Skeletal muscle cell (primary cell): Measurements from ENCODE around the gene ACTN1.
A peak's percentile ranks its signal among the peaks of the same experiment; 100 is the strongest.

Experiments used
- DNase-seq: peaks from one replicate; pipeline ENCODE4 v3.0.0-alpha.2; 2010; ENCODE audit warnings: low read depth
- H3K4me3 ChIP-seq: 2 replicates; pipeline ENCODE4 v1.5.1; 2011; ENCODE audit warnings: low read depth, mild to moderate bottlenecking, control low read depth, low read length, moderate library complexity

Gene ACTN1

DNA sequence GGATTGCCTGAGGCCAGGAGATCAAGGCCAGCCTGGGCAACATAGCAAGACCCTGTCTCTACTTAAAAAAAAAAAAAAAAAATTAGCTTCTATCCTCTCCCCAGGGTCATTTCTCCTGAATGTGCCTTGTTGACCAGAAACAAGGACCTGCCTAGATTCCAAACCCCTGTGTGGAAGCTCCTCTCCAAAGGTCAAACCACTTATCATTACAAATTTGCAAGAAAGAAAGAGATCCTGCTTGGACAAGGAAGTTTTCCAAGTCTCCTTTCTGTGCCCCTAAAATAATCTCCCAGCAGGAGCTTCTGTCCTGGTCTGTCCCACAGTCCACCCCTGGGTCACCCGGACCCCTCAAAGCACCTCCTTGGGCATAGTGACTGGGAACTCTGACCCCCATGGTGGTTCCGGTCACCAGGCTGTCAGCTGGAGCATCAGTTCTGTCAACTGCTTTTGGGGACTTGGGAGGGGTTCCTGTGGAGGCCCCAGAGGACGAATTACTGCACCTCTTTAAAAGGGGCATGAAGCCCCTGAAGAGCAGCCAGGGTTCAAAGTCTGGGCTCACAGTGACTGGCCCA is 38.4 kb downstream of the ACTN1 start:
- DNase-seq = no peak

DNA sequence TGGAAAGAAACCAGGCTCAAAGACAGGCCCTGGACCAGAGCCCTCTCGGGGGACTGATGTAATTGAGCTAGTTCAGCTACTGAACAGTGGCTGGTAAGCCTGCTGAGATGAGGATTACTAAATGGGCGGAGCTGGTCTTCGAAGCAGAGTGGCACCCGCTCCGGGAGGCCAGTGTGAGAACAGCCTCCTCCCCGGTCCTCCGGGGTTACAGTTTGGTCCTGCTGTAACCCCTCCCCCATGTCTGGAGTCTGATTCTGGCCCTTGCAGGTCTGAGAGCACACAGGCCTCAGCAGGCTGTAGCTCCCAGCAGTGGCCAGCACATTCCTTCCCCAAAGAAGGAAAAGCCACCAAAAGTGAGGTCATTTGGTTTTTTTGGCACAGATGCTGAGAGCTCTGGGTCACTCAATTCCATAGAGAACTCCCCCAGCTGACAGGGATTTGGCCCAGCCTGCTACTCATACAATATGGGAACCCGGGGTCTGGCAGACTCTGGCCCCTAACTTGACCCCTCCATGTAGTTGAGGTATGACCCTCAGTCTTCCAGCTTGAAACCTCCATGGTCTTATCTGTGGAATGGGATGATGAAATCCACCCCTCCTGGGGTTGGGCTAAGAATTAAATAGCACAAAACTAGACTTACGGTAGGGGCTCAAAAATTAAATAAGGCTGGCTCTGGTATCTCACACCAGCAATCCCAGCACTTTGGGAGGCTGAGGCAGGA is 39.0 kb downstream of the ACTN1 start:
- DNase-seq = peak; percentile 96
- no peak overlapping the region for H3K4me3 ChIP-seq

More for the DNA sequence above, 38.4 kb downstream of the ACTN1 start:
- H3K4me3 ChIP-seq = no peak overlapping the region

- H3K4me3 ChIP-seq = no peak overlapping the region
- no peak for DNase-seq
Observed at GRCh38 chr14:68939181-68939892, 39.8 kb downstream of the ACTN1 start.

DNA sequence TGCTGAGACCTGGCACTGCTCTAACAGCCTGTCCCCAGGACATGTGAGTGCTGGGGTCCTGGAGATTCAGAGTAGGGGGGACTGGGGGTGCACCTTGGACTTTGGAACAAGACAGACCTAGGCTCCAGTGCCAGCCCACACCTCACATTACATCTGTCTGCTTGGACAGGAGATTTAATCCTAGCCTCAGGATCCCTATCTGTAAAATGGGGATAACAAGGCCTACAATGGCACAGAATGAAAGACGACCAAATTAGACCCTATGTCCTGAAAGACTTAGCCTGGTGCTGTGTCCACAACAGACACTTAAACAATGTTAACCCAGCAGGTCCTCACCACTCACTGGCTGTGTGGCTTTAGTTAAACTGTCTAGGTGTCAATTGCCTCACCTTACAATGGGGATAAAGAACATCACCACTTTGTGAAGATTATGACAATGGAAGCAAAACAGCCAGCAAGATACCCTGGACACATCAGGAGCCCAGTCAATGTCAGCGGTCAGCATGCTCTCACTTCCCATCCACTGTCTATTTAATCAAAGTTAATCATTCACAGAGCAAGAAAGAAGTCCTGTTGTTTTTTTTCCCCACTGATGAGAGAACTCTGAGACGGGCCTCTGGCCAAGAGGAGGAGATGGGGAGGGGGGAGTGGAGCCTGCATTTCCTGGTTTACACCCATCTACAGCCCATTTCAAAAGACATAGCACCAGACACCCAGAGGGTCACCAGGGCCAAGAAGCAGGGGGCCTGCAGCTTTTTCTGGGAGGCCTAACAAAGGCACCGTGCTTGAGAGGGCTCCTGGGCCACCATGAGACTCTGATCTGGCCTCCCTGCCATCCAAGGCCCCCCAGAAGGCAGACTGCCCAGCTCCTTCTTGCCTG is 40.6 kb downstream of the ACTN1 start:
- DNase-seq = no peak
- H3K4me3 ChIP-seq = no peak overlapping the region

DNA sequence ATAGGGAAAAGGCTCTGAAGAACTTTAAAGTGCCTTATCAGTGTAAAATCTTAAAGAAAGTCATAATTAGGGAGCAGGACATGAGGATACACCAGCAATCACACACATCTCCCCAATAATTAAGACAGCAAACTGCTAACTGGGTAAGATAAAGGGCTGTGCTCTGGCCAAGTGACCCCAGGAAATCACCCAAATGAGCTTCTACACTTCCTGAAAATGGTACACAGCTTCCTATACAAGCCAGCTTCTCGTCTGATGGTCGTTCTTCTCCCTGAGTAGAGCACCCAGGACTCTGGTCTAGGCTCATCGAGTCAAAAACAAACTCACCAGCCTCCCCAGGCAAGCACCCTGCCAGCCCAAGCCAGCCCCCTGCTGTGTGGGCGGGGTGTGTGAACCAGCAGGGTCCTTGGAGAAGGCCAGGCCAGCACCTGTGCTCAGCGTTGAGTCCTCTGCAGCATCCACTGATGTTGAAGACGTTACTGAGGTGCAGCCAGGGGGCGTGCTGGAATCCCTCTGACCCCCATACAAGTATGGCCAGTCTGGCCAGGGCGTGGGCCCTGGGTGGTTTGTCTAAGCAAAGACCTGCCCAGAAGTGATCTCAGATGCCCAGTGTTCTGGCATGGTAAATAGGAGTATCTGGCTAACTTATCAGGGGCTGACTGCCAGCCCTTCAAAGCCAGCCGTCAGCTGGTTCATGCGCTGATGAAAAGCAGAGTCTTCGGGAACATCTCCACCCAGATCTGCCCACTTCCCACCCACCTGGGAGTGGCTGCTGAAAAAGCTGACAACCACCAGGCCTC is 41.4 kb downstream of the ACTN1 start:
- no peak overlapping the region for H3K4me3 ChIP-seq
- no peak for DNase-seq

DNA sequence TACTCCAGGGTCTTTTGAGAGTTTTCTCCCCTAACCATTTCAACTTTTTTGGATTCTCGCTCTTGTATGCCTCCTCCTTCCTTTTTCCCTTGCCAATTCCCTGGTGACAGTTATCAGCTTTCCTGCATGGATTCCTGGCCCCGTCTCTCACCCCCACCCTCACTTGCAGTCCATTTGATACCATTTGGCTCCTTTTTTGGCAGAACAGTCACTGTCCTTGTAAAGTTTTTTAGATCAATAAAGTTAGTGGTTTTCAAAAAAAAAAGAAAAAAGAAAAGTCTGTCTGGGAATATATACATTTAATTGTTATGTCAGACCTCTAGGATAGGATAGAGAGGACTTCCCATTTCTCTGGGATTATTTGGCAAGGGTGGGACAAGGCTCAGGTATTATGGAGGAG is 42.1 kb downstream of the ACTN1 start:
- H3K4me3 ChIP-seq = no peak overlapping the region
- DNase-seq = no peak

GRCh38 chr14:68936476-68936875 is 42.6 kb downstream of the ACTN1 start:
- DNase-seq = no peak
- no peak overlapping the region for H3K4me3 ChIP-seq

GRCh38 chr14:68935761-68936214 is 43.3 kb downstream of the ACTN1 start:
- H3K4me3 ChIP-seq = no peak overlapping the region
- DNase-seq = no peak

- no peak for DNase-seq
- H3K4me3 ChIP-seq = no peak overlapping the region
Observed at GRCh38 chr14:68934066-68934465, 45.0 kb downstream of the ACTN1 start.

DNA sequence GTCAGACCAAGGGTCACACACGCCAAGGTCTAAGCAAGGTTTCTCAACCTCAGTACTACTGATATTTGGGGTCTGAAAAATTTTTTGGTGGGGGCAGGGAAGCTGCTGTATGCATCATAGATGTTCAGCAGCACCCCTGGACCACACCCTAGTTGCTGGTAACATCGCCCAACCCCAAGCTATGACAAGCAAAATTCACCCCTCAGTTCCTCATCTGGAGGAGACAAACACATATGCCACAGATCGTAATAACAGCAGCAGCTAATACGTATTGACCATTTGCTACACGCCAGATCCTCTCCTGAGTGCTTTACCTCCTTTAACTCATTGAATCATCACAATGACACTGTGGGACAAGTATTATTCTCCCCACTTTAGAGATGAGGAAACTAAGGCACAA is 46.4 kb downstream of the ACTN1 start:
- DNase-seq = no peak

DNA sequence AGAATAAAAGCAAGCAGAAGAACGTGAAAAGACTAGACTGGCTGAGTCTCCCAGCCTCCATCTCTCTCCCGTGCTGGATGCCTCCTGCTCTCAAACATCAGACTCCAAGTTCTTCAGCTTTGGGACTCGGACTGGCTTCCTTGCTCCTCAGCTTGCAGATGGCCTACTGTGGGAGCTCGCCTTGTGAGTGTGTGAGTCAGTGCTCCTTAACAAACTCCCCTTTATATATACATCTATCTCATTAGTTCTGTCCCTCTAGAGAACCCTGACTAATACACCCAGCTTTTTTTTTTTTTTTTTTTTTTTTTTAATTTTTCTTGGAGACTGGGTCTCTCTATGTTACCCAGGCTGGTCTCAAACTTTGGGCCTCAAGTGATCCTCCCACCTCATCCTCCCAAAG is 46.9 kb downstream of the ACTN1 start:
- no peak for DNase-seq
- no peak overlapping the region for H3K4me3 ChIP-seq

More for the DNA sequence above, 46.4 kb downstream of the ACTN1 start:
- no peak overlapping the region for H3K4me3 ChIP-seq

- DNase-seq = no peak
- H3K4me3 ChIP-seq = no peak overlapping the region
Observed at GRCh38 chr14:68931474-68932051, 47.5 kb downstream of the ACTN1 start.

GRCh38 chr14:68931063-68931462 is 48.0 kb downstream of the ACTN1 start:
- H3K4me3 ChIP-seq = no peak overlapping the region
- DNase-seq = no peak

GRCh38 chr14:68929623-68930307 is 49.3 kb downstream of the ACTN1 start:
- H3K4me3 ChIP-seq = no peak overlapping the region
- DNase-seq = no peak

DNA sequence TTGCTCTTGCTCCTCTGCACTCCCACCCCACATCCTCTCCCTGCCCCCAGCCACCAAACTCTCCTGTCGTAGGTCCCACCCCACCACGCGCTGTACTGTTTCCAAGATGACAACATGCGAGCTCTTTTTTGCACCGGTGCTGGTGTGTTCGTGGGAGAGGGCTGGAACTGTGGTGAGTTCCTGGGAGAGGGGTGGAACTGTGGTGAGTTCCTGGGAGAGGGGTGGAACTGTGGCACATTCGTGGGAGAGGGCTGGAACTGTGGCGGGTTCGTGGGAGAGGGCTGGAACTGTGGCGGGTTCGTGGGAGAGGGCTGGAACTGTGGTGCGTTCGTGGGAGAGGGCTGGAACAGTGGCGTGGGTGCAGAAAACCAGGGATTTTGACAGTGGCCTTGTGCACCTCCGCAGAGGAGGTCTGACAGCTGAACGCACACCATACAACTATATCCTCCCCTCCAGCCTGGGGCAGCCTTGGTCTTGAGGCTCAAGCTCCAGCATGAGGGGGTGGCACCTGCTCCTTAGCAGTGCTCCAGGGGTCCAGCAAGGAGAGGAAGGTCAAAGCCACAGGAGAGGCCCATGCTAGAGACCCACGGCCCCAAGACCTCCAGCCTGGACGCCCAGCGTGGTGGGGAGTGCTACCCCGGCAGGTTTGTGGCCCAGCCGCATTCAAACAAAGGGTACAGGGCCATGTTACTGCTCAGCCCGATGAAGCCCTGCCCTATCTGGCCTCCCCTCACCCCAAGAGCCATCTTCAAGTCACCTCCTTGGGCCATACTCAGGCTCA is 50.1 kb downstream of the ACTN1 start:
- no peak overlapping the region for H3K4me3 ChIP-seq
- DNase-seq = no peak

DNA sequence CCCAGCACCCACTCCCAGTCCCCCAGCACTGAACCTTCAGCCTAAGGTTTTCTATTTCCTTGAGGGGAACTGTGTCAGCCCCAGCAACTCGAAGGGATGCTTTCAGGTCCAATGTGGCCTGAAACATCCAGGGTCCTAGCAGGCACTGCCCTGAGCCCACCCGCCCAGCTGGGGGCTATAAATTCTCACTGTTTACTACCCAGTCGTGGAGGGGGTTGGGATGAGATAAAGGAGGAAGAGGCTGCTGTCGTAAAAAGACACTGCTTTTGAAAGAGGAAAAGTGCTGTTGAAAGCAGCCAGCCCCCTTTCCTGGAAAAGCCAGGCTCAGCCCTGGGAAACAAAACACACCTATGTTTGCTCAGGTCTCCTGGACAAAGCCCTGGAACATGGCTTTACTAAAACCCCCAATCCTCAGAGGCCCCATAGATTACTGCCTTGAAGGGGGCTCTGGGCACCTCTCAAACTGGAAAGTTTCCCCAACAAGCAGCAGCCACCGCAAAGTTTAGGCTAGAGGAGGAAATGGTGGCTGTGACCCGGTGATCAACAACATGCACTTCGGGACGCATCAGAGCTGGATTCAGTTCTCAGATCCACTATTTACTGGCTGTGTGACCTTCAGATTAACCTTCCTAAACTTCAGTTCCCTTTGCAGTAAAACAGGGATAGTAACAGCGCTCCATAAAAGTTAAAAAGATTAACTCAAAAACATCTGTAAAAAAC is 51.0 kb downstream of the ACTN1 start:
- H3K4me3 ChIP-seq = no peak overlapping the region
- no peak for DNase-seq

DNA sequence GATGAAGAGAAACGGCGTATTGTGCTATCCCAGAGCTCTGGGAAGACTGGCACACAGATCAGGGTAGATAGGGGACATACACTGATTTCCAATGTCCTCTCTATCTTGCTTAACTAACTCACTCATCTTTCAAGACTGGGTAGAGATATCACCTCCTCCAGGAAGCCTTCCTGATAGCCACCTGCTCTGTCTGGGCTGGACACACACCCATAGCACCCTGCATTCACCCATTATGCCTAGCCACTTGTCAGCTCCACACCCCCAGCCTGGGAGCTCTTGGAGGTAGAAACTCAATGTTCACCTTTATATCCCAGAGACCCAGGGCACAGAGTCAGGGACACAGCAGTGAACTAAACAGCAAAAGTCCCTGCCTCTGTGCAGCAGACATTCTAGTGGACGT is 52.0 kb downstream of the ACTN1 start:
- DNase-seq = no peak
- H3K4me3 ChIP-seq = no peak overlapping the region
